AG04450 (cell line): ENCODE results near the gene TGM2. TPM values are rescaled to one million over a fixed set of nuclear protein-coding genes. Genes with fewer than 3 reads are reported as not detected.
"Not testable (repeated sequence)": the region's sequence is repeated elsewhere in the genome, so short reads cannot be mapped to it uniquely, and the experiment has no call there.

ENCODE experiments used
- CTCF ChIA-PET: fragments of 300-600, 350-600 bp; formaldehyde crosslinking; extraction: SDS; loops from one replicate; lab custom pipeline; 2022; ENCODE audit warnings: antibody characterized with exemption, inconsistent platforms; lab: Charles Lee
- POLR2A ChIA-PET: fragments of 350-600 bp; formaldehyde crosslinking; extraction: SDS; loops from one replicate; lab custom pipeline; 2021; ENCODE audit warnings: antibody characterized with exemption, inconsistent platforms; lab: Yijun Ruan, JAX
- DNase-seq: peaks from one replicate; pipeline ENCODE4 v3.0.0-alpha.2; 2011; ENCODE audit warnings: low read depth, low spot score
- H3K27ac ChIP-seq: one replicate; pipeline ENCODE4 v1.5.1; 2012; ENCODE audit warnings: low read depth, low read length, control low read depth
- H3K27me3 ChIP-seq: one replicate; pipeline ENCODE4 v1.6.0; 2012; ENCODE audit warnings: low read length; ENCODE audit not compliant: control insufficient read depth, insufficient read depth
- H3K4me3 ChIP-seq: 2 replicates; pipeline ENCODE4 v1.5.1; 2011; ENCODE audit warnings: mild to moderate bottlenecking, low read depth, low read length, control low read depth
- H3K9me3 ChIP-seq: 2 replicates; pipeline ENCODE4 v1.5.1; 2012; ENCODE audit warnings: low read length; ENCODE audit not compliant: control insufficient read depth, insufficient read depth
- CTCF ChIP-seq: IDR thresholded peaks from 2 replicates; pipeline ENCODE4 v1.5.1; 2011; ENCODE audit warnings: low read depth, low read length, control low read depth, inconsistent platforms
- polyA plus RNA-seq: library from polyadenylated mRNA; depleted of rRNA; stranded (reverse); fragments of >200 nt; gene quantifications from 2 replicates; pipeline ENCODE4 v1.2.3, GENCODE V29; 2011

The TGM2 gene
- polyA plus RNA-seq, 1 experiment, result 326 TPM

GRCh38 chr20:38106461-38106860, 58.6 kb downstream of the TGM2 start:
- Histone ChIP-seq H3K4me3 (no peak overlapping the region), H3K27me3 (no peaks in the 10 kb centered on the region), H3K27ac (no peak overlapping the region), H3K9me3 (no peaks in the 10 kb centered on the region; the same call in 1 of the 2 replicates)
- DNase-seq, result no peak
- CTCF ChIA-PET, result no interaction called here
- TF ChIP-seq CTCF, result no peak
- POLR2A ChIA-PET, result no interaction called here

DNA sequence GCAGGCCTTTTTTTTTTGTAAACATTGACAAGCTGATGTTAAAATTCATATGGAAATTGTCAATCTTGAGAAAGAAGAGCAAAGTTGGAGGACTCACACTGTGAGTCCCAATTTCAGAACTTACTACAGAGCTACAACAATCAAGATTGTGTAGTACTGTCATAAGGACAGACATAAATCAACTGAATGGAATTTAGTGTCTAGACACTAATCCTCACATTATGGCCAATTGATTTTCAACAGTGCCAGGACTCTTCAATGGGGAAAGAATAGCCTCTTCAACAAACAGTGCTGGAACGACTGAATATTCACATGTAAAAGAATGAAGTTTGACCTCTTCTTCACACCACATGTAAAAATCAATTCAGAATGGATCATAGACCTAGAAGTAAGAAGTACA, 60.8 kb downstream of the TGM2 start:
- H3K27ac ChIP-seq, result no peak overlapping the region
- ChIA-PET CTCF (no interaction called here), POLR2A (no interaction called here)
- H3K4me3 ChIP-seq, result no peak overlapping the region
- no peak for TF ChIP-seq CTCF
- no peak for DNase-seq
- no peaks in the 10 kb centered on the region for H3K27me3 ChIP-seq
- peaks cover 4% of the 10 kb centered on the region for H3K9me3 ChIP-seq

GRCh38 chr20:38102206-38102605, 62.9 kb downstream of the TGM2 start:
- DNase-seq, H3K27ac ChIP-seq, H3K4me3 ChIP-seq, H3K9me3 ChIP-seq, POLR2A ChIA-PET, H3K27me3 ChIP-seq: not testable (repeated sequence)
- CTCF ChIA-PET, result interaction anchor here (0.5 kb wide), 1 partner anchor 214 kb away, joined by 4 read pairs; no protein-coding TSS in a partner anchor

DNA sequence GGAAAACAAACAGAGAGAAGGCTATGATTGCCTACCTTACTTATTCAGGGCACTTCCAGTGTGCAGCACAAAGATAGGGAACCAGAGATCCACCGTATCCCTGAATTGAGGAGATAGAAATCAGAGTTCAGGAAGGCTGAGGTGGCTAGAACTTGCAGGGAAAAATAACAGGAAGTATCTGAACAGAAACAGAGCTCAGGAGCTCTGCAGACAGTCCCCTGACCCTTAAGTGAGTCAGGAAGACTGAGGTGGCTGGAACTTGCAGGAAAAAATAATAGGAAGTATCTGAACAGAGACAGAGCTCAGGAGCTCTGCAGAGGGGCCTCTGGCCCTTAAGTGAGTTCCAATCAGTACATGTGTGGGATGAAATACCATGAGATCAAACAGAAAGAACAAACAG, 66.1 kb downstream of the TGM2 start:
- ChIA-PET POLR2A (no interaction called here), CTCF (interaction anchor here (0.8 to 1.6 kb wide), 3 partner anchors 38 to 122 kb away, joined by 3 read pairs; no protein-coding TSS in a partner anchor)

GRCh38 chr20:38095017-38095686, 69.9 kb downstream of the TGM2 start:
- no peak for DNase-seq
- no peaks in the 10 kb centered on the region; the same call in 1 of the 2 replicates for H3K9me3 ChIP-seq
- no peak overlapping the region for H3K4me3 ChIP-seq
- H3K27ac ChIP-seq, result peak overlapping the region; percentile 73
- H3K27me3 ChIP-seq, result no peaks in the 10 kb centered on the region
- TF ChIP-seq CTCF, result no peak
- POLR2A ChIA-PET, result no interaction called here
- CTCF ChIA-PET, result no interaction called here

More for the DNA sequence above, 66.1 kb downstream of the TGM2 start:
- Histone ChIP-seq H3K27ac (no peak overlapping the region), H3K4me3 (no peak overlapping the region), H3K9me3 (peaks cover 4% of the 10 kb centered on the region), H3K27me3 (no peaks in the 10 kb centered on the region)
- no peak for TF ChIP-seq CTCF
- no peak for DNase-seq
